ENCODE measurements around the gene GPR55.

Gene GPR55

DNA sequence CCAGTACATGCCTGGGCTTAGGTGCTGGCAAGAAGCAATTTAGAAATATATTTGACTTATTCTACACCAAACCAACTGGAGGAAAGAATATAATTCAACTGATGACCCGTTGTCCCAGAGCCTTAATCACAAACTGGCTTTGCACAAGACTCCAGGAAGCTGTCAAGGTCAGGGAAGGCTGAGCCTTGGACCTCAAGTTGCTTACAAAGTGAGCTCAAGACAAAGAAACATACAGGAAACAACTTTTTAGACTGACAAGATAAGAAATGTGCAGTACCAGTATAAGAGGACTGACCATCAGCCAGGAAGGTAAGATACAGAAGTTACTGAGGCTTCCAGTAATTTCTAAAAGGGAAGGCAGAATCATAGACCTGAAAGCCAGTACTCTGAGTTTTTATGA lies 35.0 kb upstream of the GPR55 start:
- Histone ChIP-seq H3K27ac (ENCODE audit: low read depth, low read length, poor library complexity, severe bottlenecking) (no peak overlapping the region), H4K20me1 (ENCODE audit: insufficient read depth, low read length) (no peaks in the 10 kb centered on the region), H3K4me1 (ENCODE audit: insufficient read depth, low read length, severe bottlenecking) (peaks cover 7% of the 10 kb centered on the region), H3K9ac (ENCODE audit: low read length) (no peak overlapping the region), H3K9me2 (ENCODE audit: low read depth, low read length) (no peaks in the 10 kb centered on the region), H3F3A (ENCODE audit: insufficient read depth, low read length) (no peaks in the 10 kb centered on the region), H3K27me3 (ENCODE audit: insufficient read depth, low read length) (no peaks in the 10 kb centered on the region; the same call in 1 of the 2 replicates), H3K4me2 (ENCODE audit: low read length) (no peak overlapping the region), H3K4me3 (ENCODE audit: low read depth, low read length, poor library complexity, severe bottlenecking) (no peak overlapping the region), H3K79me2 (ENCODE audit: insufficient read depth, low read length) (no peaks in the 10 kb centered on the region), H3K9me3 (ENCODE audit: low read length) (no peaks in the 10 kb centered on the region), H3K36me3 (ENCODE audit: insufficient read depth, low read length) (no peaks in the 10 kb centered on the region; the same call in 1 of the 2 replicates), H2AFZ (ENCODE audit: low read length) (no peak overlapping the region)
- no peak for TF ChIP-seq EZH2 (IDR thresholded peaks at IDR 0.05; ENCODE audit: borderline replicate concordance, low read length)
- TF ChIP-seq, protein P1, sequence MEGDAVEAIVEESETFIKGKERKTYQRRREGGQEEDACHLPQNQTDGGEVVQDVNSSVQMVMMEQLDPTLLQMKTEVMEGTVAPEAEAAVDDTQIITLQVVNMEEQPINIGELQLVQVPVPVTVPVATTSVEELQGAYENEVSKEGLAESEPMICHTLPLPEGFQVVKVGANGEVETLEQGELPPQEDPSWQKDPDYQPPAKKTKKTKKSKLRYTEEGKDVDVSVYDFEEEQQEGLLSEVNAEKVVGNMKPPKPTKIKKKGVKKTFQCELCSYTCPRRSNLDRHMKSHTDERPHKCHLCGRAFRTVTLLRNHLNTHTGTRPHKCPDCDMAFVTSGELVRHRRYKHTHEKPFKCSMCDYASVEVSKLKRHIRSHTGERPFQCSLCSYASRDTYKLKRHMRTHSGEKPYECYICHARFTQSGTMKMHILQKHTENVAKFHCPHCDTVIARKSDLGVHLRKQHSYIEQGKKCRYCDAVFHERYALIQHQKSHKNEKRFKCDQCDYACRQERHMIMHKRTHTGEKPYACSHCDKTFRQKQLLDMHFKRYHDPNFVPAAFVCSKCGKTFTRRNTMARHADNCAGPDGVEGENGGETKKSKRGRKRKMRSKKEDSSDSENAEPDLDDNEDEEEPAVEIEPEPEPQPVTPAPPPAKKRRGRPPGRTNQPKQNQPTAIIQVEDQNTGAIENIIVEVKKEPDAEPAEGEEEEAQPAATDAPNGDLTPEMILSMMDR (IDR thresholded peaks at IDR 0.05; ENCODE audit: low read length) = no peak

- no peaks in the 10 kb centered on the region for H4K20me1 ChIP-seq (ENCODE audit: insufficient read depth, low read length)
- TF ChIP-seq, protein P1 (IDR thresholded peaks at IDR 0.05; ENCODE audit: low read length) = no peak
- TF ChIP-seq EZH2 (IDR thresholded peaks at IDR 0.05; ENCODE audit: borderline replicate concordance, low read length) = no peak
- no peak overlapping the region for H3K4me3 ChIP-seq (ENCODE audit: low read depth, low read length, poor library complexity, severe bottlenecking)
- no peaks in the 10 kb centered on the region for H3K9me2 ChIP-seq (ENCODE audit: low read depth, low read length)
- no peaks in the 10 kb centered on the region for H3F3A ChIP-seq (ENCODE audit: insufficient read depth, low read length)
- no peak overlapping the region for H3K27ac ChIP-seq (ENCODE audit: low read depth, low read length, poor library complexity, severe bottlenecking)
- H3K79me2 ChIP-seq (ENCODE audit: insufficient read depth, low read length) = no peaks in the 10 kb centered on the region
- no peak overlapping the region for H2AFZ ChIP-seq (ENCODE audit: low read length)
- H3K4me2 ChIP-seq (ENCODE audit: low read length) = no peak overlapping the region
- peaks cover 7% of the 10 kb centered on the region for H3K4me1 ChIP-seq (ENCODE audit: insufficient read depth, low read length, severe bottlenecking)
- H3K27me3 ChIP-seq (ENCODE audit: insufficient read depth, low read length) = no peaks in the 10 kb centered on the region; the same call in 1 of the 2 replicates
- no peaks in the 10 kb centered on the region; the same call in 1 of the 2 replicates for H3K36me3 ChIP-seq (ENCODE audit: insufficient read depth, low read length)
- no peaks in the 10 kb centered on the region for H3K9me3 ChIP-seq (ENCODE audit: low read length)
- no peak overlapping the region for H3K9ac ChIP-seq (ENCODE audit: low read length)
Observed at GRCh38 chr2:230958820-230959756, 34.0 kb upstream of the GPR55 start.

DNA sequence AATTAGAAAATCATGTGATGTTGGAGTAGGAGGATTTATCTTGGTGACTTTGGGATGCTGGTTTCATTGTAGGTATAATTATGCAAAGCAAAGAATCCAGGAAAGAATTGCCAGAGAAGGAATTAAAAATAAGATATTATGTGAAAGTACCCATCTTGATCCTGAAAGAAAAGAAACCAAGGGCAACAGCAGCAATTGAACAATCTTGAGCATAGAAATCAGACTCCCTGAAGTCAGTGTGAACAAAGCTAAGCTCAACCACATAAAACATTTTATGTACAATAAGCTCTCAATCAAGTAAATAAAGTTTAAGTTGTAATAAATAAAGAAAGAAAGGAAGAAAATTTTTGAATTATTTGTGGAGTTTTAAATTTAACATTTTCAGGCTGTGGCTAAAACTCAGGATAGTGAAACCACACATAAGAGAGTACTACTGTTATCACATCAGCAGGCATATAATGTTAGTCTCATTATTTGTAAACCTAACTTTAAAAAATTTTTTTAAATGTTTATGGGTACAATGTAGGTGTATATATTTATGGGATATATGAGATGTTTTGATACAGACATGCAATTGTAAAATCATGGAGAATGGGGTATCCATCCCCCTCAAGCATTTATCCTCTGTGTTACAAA lies 32.8 kb upstream of the GPR55 start:
- Histone ChIP-seq H4K20me1 (ENCODE audit: insufficient read depth, low read length) (no peaks in the 10 kb centered on the region), H3K27me3 (ENCODE audit: insufficient read depth, low read length) (no peaks in the 10 kb centered on the region), H3K79me2 (ENCODE audit: insufficient read depth, low read length) (no peaks in the 10 kb centered on the region), H3K4me2 (ENCODE audit: low read length) (peak overlapping the region; percentile 49; the same call in 1 of the 2 replicates), H3K4me1 (ENCODE audit: insufficient read depth, low read length, severe bottlenecking) (peaks cover 7% of the 10 kb centered on the region), H2AFZ (ENCODE audit: low read length) (no peak overlapping the region), H3K9me2 (ENCODE audit: low read depth, low read length) (no peaks in the 10 kb centered on the region), H3K4me3 (ENCODE audit: low read depth, low read length, poor library complexity, severe bottlenecking) (peak overlapping the region; percentile 30), H3K27ac (ENCODE audit: low read depth, low read length, poor library complexity, severe bottlenecking) (no peak overlapping the region), H3K9me3 (ENCODE audit: low read length) (no peaks in the 10 kb centered on the region), H3K9ac (ENCODE audit: low read length) (no peak overlapping the region), H3F3A (ENCODE audit: insufficient read depth, low read length) (no peaks in the 10 kb centered on the region), H3K36me3 (ENCODE audit: insufficient read depth, low read length) (no peaks in the 10 kb centered on the region)
- TF ChIP-seq, protein P1 (IDR thresholded peaks at IDR 0.05; ENCODE audit: low read length) = no peak
